Lung (tissue), 12 donors: ENCODE data around the gene TKFC. TPM values are rescaled to one million over a fixed set of nuclear protein-coding genes. Genes with fewer than 3 reads are reported as not detected.

ENCODE experiments used
- ATAC-seq: fragments of 200-7000 bp; cut with Tn5 transposase; one replicate; pipeline ENCODE4 v1.9.1; 2020; ENCODE audit warnings: moderate number of reproducible peaks; ENCODE audit not compliant: insufficient read depth, low FRiP score
- DNase-seq, 3 donors: peaks; one replicate each; pipeline ENCODE4 v3.0.0-alpha.2; 2013 to 2017
- H3K27ac ChIP-seq, 2 donors: one replicate each; pipeline ENCODE4 v1.5.1; 2013; ENCODE audit warnings: mild to moderate bottlenecking in 2 of 2, moderate library complexity in 2 of 2, control low read depth in 1 of 2, inconsistent platforms in 1 of 2, low read depth in 1 of 2, low read length in 1 of 2
- H3K27me3 ChIP-seq, 3 donors: one replicate each; pipeline ENCODE4 v1.5.1; 2013; ENCODE audit warnings: low read length in 2 of 3; ENCODE audit not compliant: control insufficient read depth in 3 of 3, insufficient read depth in 3 of 3
- H3K36me3 ChIP-seq, 4 donors: one replicate each; pipeline ENCODE4 v1.5.1; 2013; ENCODE audit warnings: low read length in 4 of 4, mild to moderate bottlenecking in 1 of 4, moderate library complexity in 1 of 4; ENCODE audit not compliant: control insufficient read depth in 4 of 4, insufficient read depth in 4 of 4
- H3K4me1 ChIP-seq, 5 donors: one replicate each; pipeline ENCODE4 v1.5.1; 2013; ENCODE audit warnings: low read length in 5 of 5, mild to moderate bottlenecking in 2 of 5, moderate library complexity in 1 of 5; ENCODE audit not compliant: control insufficient read depth in 5 of 5, insufficient read depth in 5 of 5
- H3K4me3 ChIP-seq: one replicate; pipeline ENCODE4 v1.5.1; 2013; ENCODE audit warnings: mild to moderate bottlenecking, control low read depth, moderate library complexity
- H3K9ac ChIP-seq, 2 donors: one replicate each; pipeline ENCODE4 v1.5.1; 2013; ENCODE audit warnings: low read length in 2 of 2, control low read depth in 1 of 2; ENCODE audit not compliant: insufficient read depth in 1 of 2
- H3K9me3 ChIP-seq, 4 donors: one replicate each; pipeline ENCODE4 v1.5.1; 2013; ENCODE audit warnings: low read length in 3 of 4, mild to moderate bottlenecking in 1 of 4, moderate library complexity in 1 of 4; ENCODE audit not compliant: control insufficient read depth in 4 of 4, insufficient read depth in 3 of 4
- CTCF ChIP-seq: IDR thresholded peaks from 2 replicates; pipeline ENCODE4 v1.5.1; 2012; ENCODE audit warnings: mild to moderate bottlenecking; ENCODE audit errors: control extremely low read depth, extremely low read depth
- WGBS, 2 donors: extraction: QIAGEN DNeasy Blood & Tissue Kit; methylation state at CpG; one replicate each; pipeline ENCODE4 v1.1.7; 2013; 5-methylcytosine and 5-hydroxymethylcytosine counted together
- polyA plus RNA-seq, 2 donors: library from polyadenylated mRNA; stranded (reverse); fragments of 200-250 nt; gene quantifications; one replicate each; pipeline ENCODE4 v1.2.1, GENCODE V29; 2013
- total RNA-seq, 2 donors: library from RNA; depleted of rRNA in 1 of 2; stranded (reverse); fragments of >200 nt in 1 of 2; gene quantifications; one replicate each; pipeline ENCODE4 v1.2.1, GENCODE V29; 2014 to 2021
- donor health status: control.
- donor health status: control.
- donor health status: Bipolar disorder and iron deficiency.
- donor health status: healthy.
- donor health status: DM: yes; HTN: yes; CAD: no.

The TKFC gene
- total and polyA plus RNA-seq, 4 donors, result 35.0 to 69.2 (median 39.8) TPM

- Histone ChIP-seq H3K27ac (peak overlapping the region; percentile 58 to 88), H3K4me3 (peak overlapping the region; percentile 53), H3K36me3 (peaks cover 4 to 10% (median 8%) of the 10 kb centered on the region in 4 donors), H3K4me1 (peaks cover 0 to 5% (median 4%) of the 10 kb centered on the region in 5 donors), H3K27me3 (no peaks in the 10 kb centered on the region), H3K9ac (peak overlapping the region; percentile 39 to 73), H3K9me3 (no peaks in the 10 kb centered on the region)
- DNase-seq (peak; percentile 25 to 42 (median 28)), ATAC-seq (no peak)
- TF ChIP-seq CTCF, result no peak
- 1 to 4% methylated on average over 15 of the region's 15 CpGs for WGBS, 2 donors
These were observed 60.1 kb downstream of the TKFC start for GRCh38 chr11:61392981-61393595.

Other genes with a start within 250 kb of the TKFC start
- gene CD5, start 230.7 kb upstream of the TKFC start, total RNA-seq, result 1 to 10 TPM in 1 of 2 donors, under 1 TPM in 1; 0.98 to 1.3 TPM
- 1 to 10 TPM in 1 of 2 donors, under 1 TPM in 1; 0.45 to 1.3 TPM for gene CD5, start 230.7 kb upstream of the TKFC start, polyA plus RNA-seq
- gene VPS37C, start 171.8 kb upstream of the TKFC start, total RNA-seq, result 10 to 100 TPM; 14.8 to 35.8 TPM
- 10 to 100 TPM; 20.7 to 23.9 TPM for gene VPS37C, start 171.8 kb upstream of the TKFC start, polyA plus RNA-seq
- not detected for gene PGA3, start 129.7 kb upstream of the TKFC start, total RNA-seq
- under 1 TPM; 0.20 to 0.50 TPM for gene PGA3, start 129.7 kb upstream of the TKFC start, polyA plus RNA-seq
- gene PGA4, start 110.9 kb upstream of the TKFC start, total RNA-seq, result 1 to 10 TPM; 1.6 to 1.8 TPM
- gene PGA4, start 110.9 kb upstream of the TKFC start, polyA plus RNA-seq, result 1 to 10 TPM in 1 of 2 donors, not detected in 1; 1.8 TPM
- gene PGA5, start 92.1 kb upstream of the TKFC start, total RNA-seq, result under 1 TPM in 1 of 2 donors, not detected in 1; 0.55 TPM
- gene PGA5, start 92.1 kb upstream of the TKFC start, polyA plus RNA-seq, result under 1 TPM; 0.08 to 0.09 TPM
- 1 to 10 TPM in 1 of 2 donors, under 1 TPM in 1; 0.65 to 1.2 TPM for gene VWCE, start 37.9 kb upstream of the TKFC start, total RNA-seq
- gene VWCE, start 37.9 kb upstream of the TKFC start, polyA plus RNA-seq, result under 1 TPM; 0.13 to 0.55 TPM
- gene DDB1, start 123 bp upstream of the TKFC start, total RNA-seq, result 100 to 1,000 TPM; 141 to 184 TPM
- gene DDB1, start 123 bp upstream of the TKFC start, polyA plus RNA-seq, result 100 to 1,000 TPM in 1 of 2 donors, 10 to 100 TPM in 1; 88.5 to 101 TPM
- gene CYB561A3, start 28.7 kb downstream of the TKFC start, total RNA-seq, result 10 to 100 TPM; 27.8 to 51.3 TPM
- gene CYB561A3, start 28.7 kb downstream of the TKFC start, polyA plus RNA-seq, result 10 to 100 TPM; 20.8 to 45.1 TPM
- gene TMEM138, start 29.1 kb downstream of the TKFC start, total RNA-seq, result 10 to 100 TPM; 24.6 to 53.0 TPM
- 10 to 100 TPM; 46.2 to 64.4 TPM for gene TMEM138, start 29.1 kb downstream of the TKFC start, polyA plus RNA-seq
- 10 to 100 TPM in 1 of 2 donors, 1 to 10 TPM in 1; 9.9 to 16.4 TPM for gene TMEM216, start 59.4 kb downstream of the TKFC start, total RNA-seq
- 10 to 100 TPM; 17.6 to 19.9 TPM for gene TMEM216, start 59.4 kb downstream of the TKFC start, polyA plus RNA-seq
- 10 to 100 TPM; 58.6 to 64.7 TPM for gene CPSF7, start 96.7 kb downstream of the TKFC start, total RNA-seq
- gene CPSF7, start 96.7 kb downstream of the TKFC start, polyA plus RNA-seq, result 10 to 100 TPM; 34.8 to 46.3 TPM
- gene SDHAF2, start 96.9 kb downstream of the TKFC start, total RNA-seq, result 10 to 100 TPM; 39.6 to 41.2 TPM
- 10 to 100 TPM; 46.6 to 53.4 TPM for gene SDHAF2, start 96.9 kb downstream of the TKFC start, polyA plus RNA-seq
- gene LRRC10B, start 175.5 kb downstream of the TKFC start, total RNA-seq, result 10 to 100 TPM in 1 of 2 donors, 1 to 10 TPM in 1; 9.2 to 29.3 TPM
- gene LRRC10B, start 175.5 kb downstream of the TKFC start, polyA plus RNA-seq, result 10 to 100 TPM in 1 of 2 donors, 1 to 10 TPM in 1; 9.3 to 13.8 TPM
- gene SYT7, start 247.8 kb downstream of the TKFC start, total RNA-seq, result 1 to 10 TPM; 2.8 to 4.8 TPM
- gene SYT7, start 247.8 kb downstream of the TKFC start, polyA plus RNA-seq, result 10 to 100 TPM in 1 of 2 donors, 1 to 10 TPM in 1; 1.7 to 10.6 TPM